Measurements from ENCODE around the gene AP2A1.
"Not testable (repeated sequence)": the region's sequence is repeated elsewhere in the genome, so short reads cannot be mapped to it uniquely, and the experiment has no call there.

AP2A1 gene

GRCh38 chr19:49766930-49767299, at the start of gene AP2A1:
AP2A1 (plus strand) TSS chr19:49767001; CDS start chr19:49767134, 133 bp downstream.
- in situ Hi-C loops (cut with MboI; ENCODE audit: low sequenced_read_pairs, unreplicated experiment): no loop called here
- no peak for TF ChIP-seq CTCF (IDR thresholded peaks at IDR 0.05; ENCODE audit: borderline replicate concordance, control extremely low read depth, extremely low read depth, insufficient read depth, missing control alignments)

GRCh38 chr19:49718511-49718910, 48.3 kb upstream of the AP2A1 start:
- in situ Hi-C loops (cut with MboI; ENCODE audit: low sequenced_read_pairs, unreplicated experiment): no loop called here
- no peak for TF ChIP-seq CTCF (IDR thresholded peaks at IDR 0.05; ENCODE audit: borderline replicate concordance, control extremely low read depth, extremely low read depth, insufficient read depth, missing control alignments)

More at GRCh38 chr19:49766930-49767299, at the start of gene AP2A1:
- DNase-seq (ENCODE audit: low spot score): no peak

DNA sequence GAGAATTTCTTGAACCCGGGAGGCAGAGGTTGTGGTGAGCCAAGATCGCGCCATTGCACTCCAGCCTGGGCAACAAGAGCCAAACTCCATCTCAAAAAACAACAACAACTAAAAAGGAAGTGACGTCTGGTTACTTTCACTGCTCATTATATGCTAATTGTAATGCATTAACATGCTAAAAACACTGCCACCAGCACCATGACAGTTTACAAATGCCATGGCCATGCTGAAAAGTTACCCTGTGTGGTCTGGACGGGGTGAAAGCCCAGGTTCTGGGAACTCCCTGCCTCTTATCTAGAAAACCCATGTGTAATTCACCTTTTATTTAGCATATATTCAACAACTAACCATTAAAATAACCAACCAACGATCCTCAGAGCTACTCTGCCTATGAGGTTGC, 47.8 kb upstream of the AP2A1 start:
- DNase-seq (ENCODE audit: low spot score): no peak
- in situ Hi-C loops (cut with MboI; ENCODE audit: low sequenced_read_pairs, unreplicated experiment): no loop called here
- TF ChIP-seq CTCF (IDR thresholded peaks at IDR 0.05; ENCODE audit: borderline replicate concordance, control extremely low read depth, extremely low read depth, insufficient read depth, missing control alignments): no peak

More at GRCh38 chr19:49718511-49718910, 48.3 kb upstream of the AP2A1 start:
- DNase-seq (ENCODE audit: low spot score): no peak

GRCh38 chr19:49719420-49719819, 47.4 kb upstream of the AP2A1 start:
- DNase-seq (ENCODE audit: low spot score); in situ Hi-C loops (cut with MboI; ENCODE audit: low sequenced_read_pairs, unreplicated experiment): not testable (repeated sequence)

GRCh38 chr19:49727217-49728030, 39.4 kb upstream of the AP2A1 start:
- DNase-seq (ENCODE audit: low spot score): no peak
- no peak for TF ChIP-seq CTCF (IDR thresholded peaks at IDR 0.05; ENCODE audit: borderline replicate concordance, control extremely low read depth, extremely low read depth, insufficient read depth, missing control alignments)
- in situ Hi-C loops (cut with MboI; ENCODE audit: low sequenced_read_pairs, unreplicated experiment): no loop called here

DNA sequence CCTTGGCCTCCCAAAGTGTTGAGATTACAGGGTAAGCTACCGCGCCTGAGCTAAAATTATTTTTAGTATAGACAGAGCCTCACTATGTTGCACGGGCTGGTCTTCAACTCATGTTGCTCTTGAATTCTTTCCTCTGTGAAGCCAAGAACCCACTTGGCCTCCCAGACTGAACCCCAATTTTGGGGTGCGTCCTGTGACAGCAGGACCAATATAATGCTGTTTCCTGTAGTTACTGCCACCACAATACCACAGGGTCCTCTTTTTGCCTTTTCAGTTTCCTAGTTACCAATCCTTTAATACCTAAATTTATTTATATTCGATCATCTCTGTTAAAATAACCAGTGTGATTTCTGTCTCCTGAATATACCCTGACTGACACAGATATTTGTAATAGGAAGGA, 36.6 kb upstream of the AP2A1 start:
- TF ChIP-seq CTCF (IDR thresholded peaks at IDR 0.05; ENCODE audit: borderline replicate concordance, control extremely low read depth, extremely low read depth, insufficient read depth, missing control alignments): no peak
- in situ Hi-C loops (cut with MboI; ENCODE audit: low sequenced_read_pairs, unreplicated experiment): no loop called here
- no peak for DNase-seq (ENCODE audit: low spot score)

- in situ Hi-C loops (cut with MboI; ENCODE audit: low sequenced_read_pairs, unreplicated experiment): no loop called here
- no peak for DNase-seq (ENCODE audit: low spot score)
- no peak for TF ChIP-seq CTCF (IDR thresholded peaks at IDR 0.05; ENCODE audit: borderline replicate concordance, control extremely low read depth, extremely low read depth, insufficient read depth, missing control alignments)
Observed at GRCh38 chr19:49738268-49738667, 28.5 kb upstream of the AP2A1 start.
